ENCODE measurements around the gene GMNN.

Gene GMNN

GRCh38 chr6:24822696-24823095 lies 48.0 kb downstream of the GMNN start:
- DNase-seq = no peak
- Histone ChIP-seq H3K27me3 (replicated peaks; ENCODE audit: insufficient read depth, low read length) (no peaks in the 10 kb centered on the region), H3K4me3 (ENCODE audit: low read length) (no peak overlapping the region), H4K20me1 (ENCODE audit: insufficient read depth, low read length) (no peaks in the 10 kb centered on the region), H3K9me3 (replicated peaks; ENCODE audit: insufficient read depth, low read length) (no peaks in the 10 kb centered on the region), H3K36me3 (replicated peaks; ENCODE audit: insufficient read depth, low read length) (no peaks in the 10 kb centered on the region), H3K9ac (ENCODE audit: low read length) (no peak overlapping the region), H3K4me1 (ENCODE audit: low read length) (no peaks in the 10 kb centered on the region), H2AFZ (ENCODE audit: low read length) (no peak overlapping the region), H3F3A (ENCODE audit: insufficient read depth, low read length) (no peaks in the 10 kb centered on the region), H3K4me2 (ENCODE audit: low read depth, low read length) (no peak overlapping the region), H3K79me2 (ENCODE audit: low read length) (no peaks in the 10 kb centered on the region), H3K27ac (ENCODE audit: low read length) (no peak overlapping the region), H3K9me2 (replicated peaks; ENCODE audit: insufficient read depth, low read length) (no peaks in the 10 kb centered on the region)
- no peak for TF ChIP-seq EZH2phosphoT487 (IDR thresholded peaks at IDR 0.05; ENCODE audit: low read length)
- TF ChIP-seq, protein P1, sequence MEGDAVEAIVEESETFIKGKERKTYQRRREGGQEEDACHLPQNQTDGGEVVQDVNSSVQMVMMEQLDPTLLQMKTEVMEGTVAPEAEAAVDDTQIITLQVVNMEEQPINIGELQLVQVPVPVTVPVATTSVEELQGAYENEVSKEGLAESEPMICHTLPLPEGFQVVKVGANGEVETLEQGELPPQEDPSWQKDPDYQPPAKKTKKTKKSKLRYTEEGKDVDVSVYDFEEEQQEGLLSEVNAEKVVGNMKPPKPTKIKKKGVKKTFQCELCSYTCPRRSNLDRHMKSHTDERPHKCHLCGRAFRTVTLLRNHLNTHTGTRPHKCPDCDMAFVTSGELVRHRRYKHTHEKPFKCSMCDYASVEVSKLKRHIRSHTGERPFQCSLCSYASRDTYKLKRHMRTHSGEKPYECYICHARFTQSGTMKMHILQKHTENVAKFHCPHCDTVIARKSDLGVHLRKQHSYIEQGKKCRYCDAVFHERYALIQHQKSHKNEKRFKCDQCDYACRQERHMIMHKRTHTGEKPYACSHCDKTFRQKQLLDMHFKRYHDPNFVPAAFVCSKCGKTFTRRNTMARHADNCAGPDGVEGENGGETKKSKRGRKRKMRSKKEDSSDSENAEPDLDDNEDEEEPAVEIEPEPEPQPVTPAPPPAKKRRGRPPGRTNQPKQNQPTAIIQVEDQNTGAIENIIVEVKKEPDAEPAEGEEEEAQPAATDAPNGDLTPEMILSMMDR (IDR thresholded peaks at IDR 0.05; ENCODE audit: low read length) = no peak
- TF ChIP-seq EZH2 (optimal IDR thresholded peaks at IDR 0.05; ENCODE audit: low read depth, low read length) = no peak

DNA sequence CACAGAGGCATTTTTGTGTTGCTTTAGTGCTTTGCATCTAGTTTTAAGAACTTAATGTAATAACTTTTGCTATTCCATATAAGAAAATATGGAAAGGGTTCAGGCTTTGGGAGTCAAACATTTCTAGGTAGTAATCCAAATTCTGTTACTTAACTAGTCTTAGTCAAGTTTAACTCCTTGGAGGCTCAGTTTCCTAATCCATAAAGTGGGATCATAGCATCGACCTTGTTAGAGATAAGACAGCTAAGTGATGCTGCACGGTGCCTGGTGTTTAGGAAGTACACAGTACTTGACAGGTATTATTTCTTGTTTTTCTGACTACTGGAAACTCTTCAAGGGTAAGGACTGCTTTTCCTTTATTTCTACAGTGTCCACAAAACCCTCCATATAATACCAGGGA lies 48.4 kb downstream of the GMNN start:
- TF ChIP-seq, protein P1 (IDR thresholded peaks at IDR 0.05; ENCODE audit: low read length) = no peak
- no peak for TF ChIP-seq EZH2 (optimal IDR thresholded peaks at IDR 0.05; ENCODE audit: low read depth, low read length)
- TF ChIP-seq EZH2phosphoT487 (IDR thresholded peaks at IDR 0.05; ENCODE audit: low read length) = no peak
- Histone ChIP-seq H3F3A (ENCODE audit: insufficient read depth, low read length) (no peaks in the 10 kb centered on the region), H3K9me3 (replicated peaks; ENCODE audit: insufficient read depth, low read length) (no peaks in the 10 kb centered on the region), H3K27me3 (replicated peaks; ENCODE audit: insufficient read depth, low read length) (no peaks in the 10 kb centered on the region), H3K27ac (ENCODE audit: low read length) (no peak overlapping the region), H3K4me1 (ENCODE audit: low read length) (no peaks in the 10 kb centered on the region), H3K4me2 (ENCODE audit: low read depth, low read length) (no peak overlapping the region), H3K4me3 (ENCODE audit: low read length) (no peak overlapping the region), H3K36me3 (replicated peaks; ENCODE audit: insufficient read depth, low read length) (no peaks in the 10 kb centered on the region), H3K9me2 (replicated peaks; ENCODE audit: insufficient read depth, low read length) (no peaks in the 10 kb centered on the region), H2AFZ (ENCODE audit: low read length) (no peak overlapping the region), H4K20me1 (ENCODE audit: insufficient read depth, low read length) (no peaks in the 10 kb centered on the region), H3K79me2 (ENCODE audit: low read length) (no peaks in the 10 kb centered on the region), H3K9ac (ENCODE audit: low read length) (no peak overlapping the region)
- DNase-seq = no peak

DNA sequence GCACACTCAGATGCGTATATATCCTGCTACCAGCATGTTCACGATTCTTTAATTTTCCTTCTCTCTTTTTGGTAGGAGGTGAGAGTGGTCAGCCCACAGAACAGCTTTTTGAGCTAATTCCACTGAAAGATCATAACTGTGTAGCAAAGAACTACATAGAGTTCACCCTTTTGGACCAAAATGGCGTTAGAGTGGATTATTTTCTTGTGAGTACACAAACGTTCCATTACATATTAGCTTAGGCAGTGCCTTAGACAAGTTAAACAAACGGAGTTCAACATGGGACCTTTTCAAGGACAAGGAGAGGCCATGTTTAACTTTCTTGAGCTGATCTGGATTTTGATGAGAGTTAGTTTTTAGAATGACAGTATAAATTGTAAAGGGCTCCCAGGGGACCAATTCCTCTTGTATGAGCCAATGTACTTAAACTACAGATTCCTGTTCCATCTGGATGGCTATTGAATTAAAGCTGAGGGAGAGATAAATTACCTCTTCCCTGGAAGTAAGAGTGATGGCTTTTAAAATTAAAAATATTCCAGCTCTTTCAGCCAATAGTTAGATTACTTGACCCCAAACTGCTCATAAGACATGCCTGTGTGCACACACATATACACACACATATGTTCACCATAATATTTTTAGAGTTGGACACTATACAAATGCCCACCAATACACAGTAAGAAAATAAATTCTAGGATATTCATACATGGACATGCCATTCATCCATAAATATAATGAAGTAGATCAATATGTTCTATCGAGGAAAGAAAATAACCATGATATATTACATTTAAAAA lies 49.6 kb downstream of the GMNN start:
- H3K4me2 ChIP-seq (ENCODE audit: low read depth, low read length) = no peak overlapping the region
- no peaks in the 10 kb centered on the region for H3K27me3 ChIP-seq (replicated peaks; ENCODE audit: insufficient read depth, low read length)
- no peaks in the 10 kb centered on the region for H3K9me2 ChIP-seq (replicated peaks; ENCODE audit: insufficient read depth, low read length)
- no peak overlapping the region for H2AFZ ChIP-seq (ENCODE audit: low read length)
- no peak overlapping the region for H3K27ac ChIP-seq (ENCODE audit: low read length)
- H3K79me2 ChIP-seq (ENCODE audit: low read length) = no peaks in the 10 kb centered on the region
- no peaks in the 10 kb centered on the region for H3F3A ChIP-seq (ENCODE audit: insufficient read depth, low read length)
- no peak for DNase-seq
- no peak overlapping the region for H3K9ac ChIP-seq (ENCODE audit: low read length)
- no peaks in the 10 kb centered on the region for H3K36me3 ChIP-seq (replicated peaks; ENCODE audit: insufficient read depth, low read length)
- no peaks in the 10 kb centered on the region for H3K4me1 ChIP-seq (ENCODE audit: low read length)
- H3K9me3 ChIP-seq (replicated peaks; ENCODE audit: insufficient read depth, low read length) = no peaks in the 10 kb centered on the region
- H4K20me1 ChIP-seq (ENCODE audit: insufficient read depth, low read length) = no peaks in the 10 kb centered on the region
- H3K4me3 ChIP-seq (ENCODE audit: low read length) = no peak overlapping the region
- TF ChIP-seq, protein P1 (IDR thresholded peaks at IDR 0.05; ENCODE audit: low read length) = no peak
- TF ChIP-seq EZH2phosphoT487 (IDR thresholded peaks at IDR 0.05; ENCODE audit: low read length) (no peak), EZH2 (optimal IDR thresholded peaks at IDR 0.05; ENCODE audit: low read depth, low read length) (no peak)
